ENCODE results near the gene KLHDC4.

The KLHDC4 gene

DNA sequence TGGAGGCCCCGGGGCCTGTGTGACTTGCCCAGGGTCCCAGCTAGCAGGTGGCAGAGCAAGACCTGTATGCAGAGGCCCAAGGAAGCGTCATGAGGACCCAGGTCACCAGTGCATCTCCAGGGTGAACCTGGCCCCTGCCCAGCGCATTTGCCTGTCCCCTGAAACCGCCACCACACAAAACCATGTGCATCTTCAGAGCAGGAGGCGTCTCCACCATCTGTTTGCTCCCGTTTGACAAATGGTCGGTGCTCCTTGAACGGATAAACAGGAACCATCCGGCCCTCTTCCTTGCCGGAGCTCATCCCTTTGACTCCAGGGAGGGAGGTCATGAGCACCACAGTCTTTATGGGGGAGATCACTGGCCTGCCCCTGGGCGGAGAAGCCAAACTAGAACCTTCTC lies 101.0 kb downstream of the KLHDC4 start:
- DNase-seq (ENCODE audit: low read depth) = no peak
- TF ChIP-seq CTCF (IDR thresholded peaks at IDR 0.05; ENCODE audit: low read depth, low read length, missing control alignments) = no peak
- no peak overlapping the region for H3K4me3 ChIP-seq (ENCODE audit: low read depth, low read length)

DNA sequence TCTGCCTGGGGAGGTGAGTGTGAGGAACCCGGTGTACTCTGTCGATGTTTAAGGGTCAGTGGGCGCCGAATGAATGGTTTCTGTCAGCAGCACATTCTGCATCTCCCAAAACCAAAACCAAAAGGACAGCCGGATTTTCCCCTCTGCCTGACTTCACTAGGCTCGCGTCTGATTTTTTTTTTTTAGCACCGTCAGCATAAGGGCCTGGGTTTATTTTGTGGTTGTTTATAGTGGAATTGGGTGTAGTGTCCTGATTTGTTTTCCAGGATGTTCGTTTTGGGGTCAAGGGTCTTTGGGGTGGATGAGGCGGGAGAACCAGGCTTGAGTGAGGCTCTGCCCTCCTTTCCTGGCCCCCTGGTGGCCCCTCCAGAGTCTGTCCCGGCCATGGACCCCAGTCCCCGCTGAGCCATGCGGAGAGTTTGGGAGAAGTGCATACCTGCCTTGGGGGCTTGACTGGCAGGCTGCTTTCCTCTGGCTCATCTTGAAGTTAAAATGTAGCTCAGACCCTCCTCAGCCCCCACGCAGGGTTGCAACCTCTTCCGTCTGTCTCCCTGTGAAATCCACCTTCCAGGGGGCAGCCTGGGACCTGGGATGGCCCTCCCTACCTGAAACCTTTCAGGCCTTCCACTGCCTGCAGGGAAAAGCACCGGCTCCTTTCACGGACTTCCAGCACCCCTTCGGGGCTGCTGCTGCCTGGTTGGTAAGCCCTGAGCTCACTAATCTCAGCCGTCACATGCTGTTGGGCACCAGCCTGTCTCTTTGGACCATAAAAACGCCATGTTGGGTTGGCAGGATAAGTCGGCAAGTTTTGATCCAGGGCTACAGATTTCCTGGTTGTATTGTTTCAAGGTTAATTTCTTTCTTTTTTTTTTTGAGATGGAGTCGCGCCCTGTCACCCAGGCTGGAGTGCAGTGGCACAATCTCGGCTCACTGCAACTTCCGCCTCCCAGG lies 103.3 kb downstream of the KLHDC4 start:
- no peak for DNase-seq (ENCODE audit: low read depth)
- TF ChIP-seq CTCF (IDR thresholded peaks at IDR 0.05; ENCODE audit: low read depth, low read length, missing control alignments) = no peak
- no peak overlapping the region for H3K4me3 ChIP-seq (ENCODE audit: low read depth, low read length)

DNA sequence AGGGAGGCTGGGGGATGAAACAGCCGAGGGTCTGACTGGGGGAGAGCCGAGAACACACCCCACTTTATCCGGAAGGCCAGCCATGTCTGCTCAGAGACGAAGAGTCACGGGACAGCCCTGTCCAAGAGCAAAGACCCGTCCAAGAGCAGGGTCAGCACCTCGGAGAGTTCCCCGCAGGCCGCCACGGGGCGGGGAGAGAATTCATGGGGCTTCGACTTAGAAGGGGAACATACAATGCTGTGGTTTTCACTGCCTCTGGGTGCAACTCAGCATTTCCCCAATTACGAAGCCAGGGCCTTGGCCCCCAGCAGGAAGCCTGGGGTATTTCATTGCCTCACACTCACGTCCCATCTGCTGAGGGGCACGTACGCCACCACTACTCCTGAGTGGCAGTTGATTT lies 104.2 kb downstream of the KLHDC4 start:
- no peak for DNase-seq (ENCODE audit: low read depth)
- no peak overlapping the region for H3K4me3 ChIP-seq (ENCODE audit: low read depth, low read length)
- peak; percentile 17 for TF ChIP-seq CTCF (IDR thresholded peaks at IDR 0.05; ENCODE audit: low read depth, low read length, missing control alignments)

DNA sequence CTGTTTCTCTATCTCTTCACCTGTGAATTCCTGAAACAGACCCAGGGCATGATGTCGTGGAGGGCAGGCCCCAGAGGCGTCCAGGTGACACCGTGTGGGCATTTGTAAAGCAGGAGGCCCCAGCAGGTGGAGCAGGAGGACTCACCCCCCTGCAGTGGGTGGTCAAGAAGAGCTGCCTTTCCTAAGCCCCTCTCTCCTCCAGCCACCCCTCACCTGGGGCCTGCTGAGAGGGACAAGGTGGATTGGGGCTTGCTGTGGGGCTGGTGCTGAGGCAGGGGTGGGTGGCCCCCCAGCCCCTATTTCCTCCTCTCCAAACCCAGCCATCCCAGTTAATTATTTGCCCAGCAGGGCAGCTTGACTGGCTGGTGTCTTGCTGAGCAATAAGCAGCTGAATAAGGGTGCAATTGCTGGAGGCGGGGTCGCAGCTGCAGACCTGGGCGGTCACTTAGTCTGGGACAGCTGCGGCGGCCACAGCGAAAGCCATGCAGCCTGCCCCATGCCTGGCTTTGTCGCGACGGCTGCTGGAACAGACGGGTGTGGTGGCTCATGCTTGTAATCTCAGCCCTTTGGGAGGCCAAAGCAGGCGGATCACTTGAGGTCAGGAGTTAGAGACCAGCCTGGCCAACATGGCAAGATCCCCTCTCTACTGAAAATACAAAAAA lies 107.1 kb downstream of the KLHDC4 start:
- no peak for TF ChIP-seq CTCF (IDR thresholded peaks at IDR 0.05; ENCODE audit: low read depth, low read length, missing control alignments)
- H3K4me3 ChIP-seq (ENCODE audit: low read depth, low read length) = no peak overlapping the region
- no peak for DNase-seq (ENCODE audit: low read depth)
